Body of pancreas (tissue), 4 donors: ENCODE measurements around the gene FBXW8. TPM values are rescaled to one million over a fixed set of nuclear protein-coding genes. Genes with fewer than 3 reads are reported as not detected.

Experiments
- ATAC-seq: fragments of 150-250 bp; one replicate; pipeline ENCODE4 v1.9.1; 2016
- DNase-seq, 4 donors: peaks; one replicate each; pipeline ENCODE4 v3.0.0-alpha.2; 2019
- H3K27ac ChIP-seq, 4 donors: fragments of 200-600 bp; sonication (generic); 1 replicate in 3 of 4; 2 replicates in 1 of 4; pipeline versions ENCODE4 v1.5.1 to v1.6.1; 2016 to 2019; ENCODE audit warnings: mild to moderate bottlenecking in 1 of 4, mixed read lengths in 1 of 4, moderate library complexity in 1 of 4
- H3K27me3 ChIP-seq, 2 donors: fragments of 200-600 bp; sonication (generic); one replicate each; pipeline ENCODE4 v1.6.0; 2016; ENCODE audit warnings: mild to moderate bottlenecking in 1 of 2
- H3K36me3 ChIP-seq, 2 donors: fragments of 200-600 bp; sonication (generic); replicated peaks in 1 of 2; 2 replicates each; pipeline ENCODE4 v1.5.1; 2016; ENCODE audit warnings: low read depth in 2 of 2; ENCODE audit not compliant: insufficient read depth in 1 of 2
- H3K4me1 ChIP-seq: fragments of 200-600 bp; sonication (generic); one replicate; pipeline ENCODE4 v1.6.0; 2016
- H3K4me3 ChIP-seq, 2 donors: fragments of 200-600 bp; sonication (generic); 1 replicate in 1 of 2; 2 replicates in 1 of 2; pipeline ENCODE4 v1.5.1; 2016 to 2019
- H3K9me3 ChIP-seq, 3 donors: fragments of 200-600 bp; sonication (generic); 1 replicate in 2 of 3; 2 replicates in 1 of 3; pipeline ENCODE4 v1.5.1; 2016
- POLR2A ChIP-seq, 3 donors: fragments of 450-650 bp; IDR thresholded peaks; one replicate each; pipeline ENCODE4 v1.6.1; 2016; ENCODE audit warnings: antibody characterized with exemption in 3 of 3, mild to moderate bottlenecking in 2 of 3
- WGBS, 2 donors: methylation state at CpG; one replicate each; pipeline ENCODE4 v1.1.5; 2017; 5-methylcytosine and 5-hydroxymethylcytosine counted together
- intact Hi-C: fragments of 100-400 bp; cut with DNase I; formaldehyde crosslinking; loops from one replicate; pipeline ENCODE4 v1.15.1; 2023
- total RNA-seq, 2 donors: library from RNA; depleted of rRNA; stranded (reverse); fragments of >200 nt; gene quantifications; one replicate each; pipeline ENCODE4 v1.1.0, GENCODE V29; 2016
- TF ChIP-seq, protein P1 (sequence below), 7 experiments: fragments of 450-650 bp in 4 of 7; fragments of 200-600 bp in 3 of 7; sonication (generic) in 3 of 7; IDR thresholded peaks; one replicate each; pipeline ENCODE4 v1.5.1; 2016 to 2019; ENCODE audit warnings: antibody characterized with exemption in 7 of 7

Gene FBXW8
- total RNA-seq, 2 donors from 2014 or later = 12.7 to 35.3 TPM

DNA sequence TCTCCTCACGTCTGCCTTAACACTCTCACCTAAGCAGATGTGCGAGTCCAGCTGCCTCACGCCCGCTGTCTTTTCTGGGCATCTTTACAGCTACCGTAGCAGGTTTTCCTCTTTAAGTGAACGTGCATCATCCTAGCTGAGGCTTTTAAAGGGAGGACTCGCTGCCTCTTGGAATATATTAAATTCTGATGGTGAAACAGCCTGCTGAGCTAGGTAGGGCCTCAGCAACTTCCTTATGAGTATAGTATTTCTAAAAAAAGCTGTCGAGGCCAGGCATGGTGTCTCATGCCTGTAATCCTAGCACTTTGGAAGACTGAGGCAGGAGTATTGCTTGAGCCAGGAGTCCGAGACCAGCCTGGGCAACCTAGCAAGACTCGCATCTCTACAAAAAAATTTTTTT lies 156.3 kb downstream of the FBXW8 start:
- H3K27me3 ChIP-seq = no peaks in the 10 kb centered on the region
- no peaks in the 10 kb centered on the region for H3K9me3 ChIP-seq
- intact Hi-C loops = no loop called here
- WGBS, 2 donors = 82 to 92% methylated on average over 10 of the region's 10 CpGs
- TF ChIP-seq, protein P1, sequence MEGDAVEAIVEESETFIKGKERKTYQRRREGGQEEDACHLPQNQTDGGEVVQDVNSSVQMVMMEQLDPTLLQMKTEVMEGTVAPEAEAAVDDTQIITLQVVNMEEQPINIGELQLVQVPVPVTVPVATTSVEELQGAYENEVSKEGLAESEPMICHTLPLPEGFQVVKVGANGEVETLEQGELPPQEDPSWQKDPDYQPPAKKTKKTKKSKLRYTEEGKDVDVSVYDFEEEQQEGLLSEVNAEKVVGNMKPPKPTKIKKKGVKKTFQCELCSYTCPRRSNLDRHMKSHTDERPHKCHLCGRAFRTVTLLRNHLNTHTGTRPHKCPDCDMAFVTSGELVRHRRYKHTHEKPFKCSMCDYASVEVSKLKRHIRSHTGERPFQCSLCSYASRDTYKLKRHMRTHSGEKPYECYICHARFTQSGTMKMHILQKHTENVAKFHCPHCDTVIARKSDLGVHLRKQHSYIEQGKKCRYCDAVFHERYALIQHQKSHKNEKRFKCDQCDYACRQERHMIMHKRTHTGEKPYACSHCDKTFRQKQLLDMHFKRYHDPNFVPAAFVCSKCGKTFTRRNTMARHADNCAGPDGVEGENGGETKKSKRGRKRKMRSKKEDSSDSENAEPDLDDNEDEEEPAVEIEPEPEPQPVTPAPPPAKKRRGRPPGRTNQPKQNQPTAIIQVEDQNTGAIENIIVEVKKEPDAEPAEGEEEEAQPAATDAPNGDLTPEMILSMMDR (IDR thresholded peaks at IDR 0.05) = no peak
- no peak for TF ChIP-seq POLR2A (IDR thresholded peaks at IDR 0.05)
- peaks cover 25% of the 10 kb centered on the region for H3K4me1 ChIP-seq
- H3K27ac ChIP-seq = no peak overlapping the region
- DNase-seq (no peak), ATAC-seq (no peak)
- H3K36me3 ChIP-seq = peaks cover 0 to 2% of the 10 kb centered on the region in 2 donors
- H3K4me3 ChIP-seq = no peak overlapping the region

DNA sequence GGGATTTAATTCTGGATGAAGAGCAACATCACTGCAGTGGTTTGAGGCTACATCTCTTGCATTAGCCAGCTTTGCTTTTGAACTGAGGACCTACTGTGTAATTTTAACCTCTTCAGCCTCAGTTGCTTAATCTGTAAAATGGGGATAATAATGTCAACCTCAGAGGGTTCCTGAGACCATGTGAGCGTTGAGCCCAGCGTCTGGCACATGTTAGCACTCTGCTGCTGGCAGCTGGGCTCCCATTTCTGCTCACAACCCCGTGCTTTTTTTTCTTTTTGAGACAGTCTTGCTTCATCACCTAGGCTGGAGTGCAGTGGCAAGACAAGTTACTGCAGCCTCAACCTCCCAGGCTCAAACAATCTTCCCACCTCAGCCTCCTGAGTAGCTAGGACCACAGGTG lies 156.9 kb downstream of the FBXW8 start:
- no peak for ATAC-seq
- 74 to 87% methylated on average over 3 of the region's 3 CpGs for WGBS, 2 donors
- TF ChIP-seq, protein P1 (IDR thresholded peaks at IDR 0.05) = no peak
- no peak for TF ChIP-seq POLR2A (IDR thresholded peaks at IDR 0.05)
- Histone ChIP-seq H3K4me1 (peaks cover 20% of the 10 kb centered on the region), H3K27ac (no peak overlapping the region), H3K27me3 (no peaks in the 10 kb centered on the region), H3K9me3 (no peaks in the 10 kb centered on the region), H3K36me3 (peaks cover 0 to 2% of the 10 kb centered on the region in 2 donors), H3K4me3 (no peak overlapping the region)
- intact Hi-C loops = no loop called here
- no peak for DNase-seq

DNA sequence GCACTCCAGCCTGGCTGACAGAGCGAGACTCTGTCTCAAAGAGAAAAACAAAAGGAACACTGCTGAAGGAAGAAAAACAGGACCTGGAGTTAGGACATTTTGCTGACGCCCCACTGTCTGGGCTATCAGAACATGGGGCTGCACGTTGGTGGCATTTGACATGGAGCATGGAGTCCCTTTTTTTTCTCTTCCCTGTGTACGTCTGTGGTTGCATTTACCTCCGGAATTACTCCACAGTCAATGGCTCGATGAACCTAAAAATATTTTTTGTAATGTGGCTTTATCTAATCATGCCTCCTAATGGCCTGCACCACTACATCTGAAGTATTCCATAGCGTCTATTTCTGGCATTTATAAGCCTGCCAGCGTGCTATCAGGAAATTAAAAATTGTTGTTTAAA lies 157.7 kb downstream of the FBXW8 start:
- H3K4me1 ChIP-seq = peaks cover 12% of the 10 kb centered on the region
- no peak overlapping the region for H3K27ac ChIP-seq
- no peaks in the 10 kb centered on the region for H3K27me3 ChIP-seq
- peaks cover 0 to 2% of the 10 kb centered on the region in 2 donors for H3K36me3 ChIP-seq
- intact Hi-C loops = no loop called here
- no peak for TF ChIP-seq POLR2A (IDR thresholded peaks at IDR 0.05)
- TF ChIP-seq, protein P1 (IDR thresholded peaks at IDR 0.05) = no peak
- no peak for ATAC-seq
- H3K9me3 ChIP-seq = no peaks in the 10 kb centered on the region
- no peak overlapping the region for H3K4me3 ChIP-seq
- WGBS, 2 donors = 83 to 84% methylated on average over 8 of the region's 8 CpGs
- no peak for DNase-seq

DNA sequence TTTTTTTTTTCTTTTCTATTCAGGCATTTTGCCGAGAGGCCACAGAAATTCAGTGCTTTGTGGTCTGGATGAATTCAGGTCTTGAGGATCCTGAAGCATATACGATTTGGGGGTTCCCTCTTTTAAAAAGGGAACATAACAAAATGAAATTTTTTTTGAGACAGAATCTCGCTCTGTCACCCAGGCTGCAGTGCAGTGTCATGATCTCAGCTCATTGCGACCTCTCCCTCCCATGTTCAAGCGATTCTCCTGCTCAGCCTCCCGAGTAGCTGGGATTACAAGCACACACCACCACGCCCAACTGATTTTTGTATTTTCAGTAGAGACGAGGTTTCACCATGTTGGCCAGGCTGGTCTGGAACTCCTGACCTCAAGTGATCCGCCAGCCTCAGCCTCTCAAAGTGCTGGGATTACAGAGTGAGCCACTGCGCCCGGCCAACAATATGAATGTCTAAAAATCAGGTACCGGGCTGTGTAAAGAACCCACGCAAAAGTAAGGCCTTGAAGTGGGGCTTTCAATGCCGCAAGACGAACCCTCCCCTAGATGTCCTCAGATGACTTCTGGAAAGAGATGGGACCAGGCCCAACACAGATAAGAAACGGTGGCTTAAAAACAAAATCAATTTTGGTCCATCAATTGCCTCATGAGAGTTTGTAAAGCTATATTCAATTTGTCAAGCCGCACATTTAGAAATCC lies 158.5 kb downstream of the FBXW8 start:
- H3K27ac ChIP-seq = peak overlapping the region in 1 of 4 donors; percentile 30
- peak; percentile 47 for ATAC-seq

More for the DNA sequence above, 158.5 kb downstream of the FBXW8 start:
- Histone ChIP-seq H3K4me3 (no peak overlapping the region), H3K9me3 (no peaks in the 10 kb centered on the region), H3K27me3 (no peaks in the 10 kb centered on the region), H3K4me1 (peaks cover 11% of the 10 kb centered on the region), H3K36me3 (peaks cover 0 to 2% of the 10 kb centered on the region in 2 donors)
- 49 to 59% methylated on average over 17 of the region's 17 CpGs for WGBS, 2 donors
- no peak for DNase-seq
- TF ChIP-seq POLR2A (IDR thresholded peaks at IDR 0.05) = no peak
- TF ChIP-seq, protein P1 (IDR thresholded peaks at IDR 0.05) = no peak
- intact Hi-C loops = no loop called here
